ENCODE results near the gene TYW1B.
"Not testable (repeated sequence)": the region's sequence is repeated elsewhere in the genome, so short reads cannot be mapped to it uniquely, and the experiment has no call there.

TYW1B gene

DNA sequence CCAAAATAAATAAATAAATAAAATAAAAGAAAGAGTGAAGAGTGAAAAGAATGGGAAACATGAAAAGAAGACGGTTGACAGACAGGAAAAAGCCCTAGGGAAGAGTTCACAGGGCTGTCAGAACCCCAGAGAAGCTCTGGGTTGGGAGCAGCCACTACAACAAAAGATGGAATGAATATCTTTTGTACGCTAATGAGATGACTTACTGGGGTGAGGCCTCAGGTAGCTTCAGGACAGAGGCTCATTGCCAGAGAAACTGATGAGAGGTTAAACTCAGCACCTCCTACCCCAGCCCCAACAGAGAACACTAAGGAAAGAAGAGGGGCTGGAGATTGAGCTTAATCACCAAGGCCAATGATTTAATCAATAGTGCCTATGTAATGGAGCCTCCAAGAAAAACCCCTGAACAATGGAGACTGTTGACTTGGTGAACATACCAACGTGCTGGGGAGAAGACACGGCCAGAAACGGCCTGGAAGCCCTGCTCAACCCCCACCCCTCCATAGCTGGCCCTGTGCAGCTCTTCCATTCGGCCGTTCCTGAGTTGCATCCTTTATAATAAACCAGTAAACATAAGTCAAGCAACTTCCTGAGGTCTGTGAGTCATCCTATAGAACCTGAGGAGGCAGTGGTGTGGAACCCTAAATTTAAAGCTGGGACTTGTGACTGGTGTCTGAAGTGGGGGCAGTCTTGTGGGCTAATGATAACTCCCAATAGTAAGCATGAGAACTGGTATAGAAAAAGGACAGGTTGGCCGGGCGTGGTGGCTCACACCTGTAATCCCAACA, 11.4 kb downstream of the TYW1B start:
- FAIRE-seq; DNase-seq (ENCODE audit: insufficient read length, low spot score): not testable (repeated sequence)

- DNase-seq (ENCODE audit: insufficient read length, low spot score); FAIRE-seq: not testable (repeated sequence)
Observed at GRCh38 chr7:72810437-72810836, 17.6 kb downstream of the TYW1B start.

DNA sequence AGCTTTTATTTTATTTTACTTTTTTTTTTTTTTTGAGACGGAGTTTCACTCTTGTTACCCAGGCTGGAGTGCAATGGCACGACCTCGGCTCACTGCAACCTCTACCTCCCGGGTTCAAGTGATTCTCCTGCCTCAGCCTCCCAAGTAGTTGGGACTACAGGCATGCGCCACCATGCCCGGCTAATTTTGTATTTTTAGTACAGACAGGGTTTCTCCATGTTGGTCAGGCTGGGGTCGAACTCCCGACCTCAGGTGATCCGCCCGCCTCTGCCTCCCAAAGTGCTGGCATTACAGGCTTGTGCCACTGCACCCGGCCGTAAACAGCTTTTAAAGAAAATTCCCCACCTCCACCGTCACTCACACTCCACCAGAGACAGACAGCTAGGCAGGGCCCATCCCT, 19.5 kb downstream of the TYW1B start:
- DNase-seq (ENCODE audit: insufficient read length, low spot score); FAIRE-seq: not testable (repeated sequence)

- DNase-seq (ENCODE audit: insufficient read length, low spot score); FAIRE-seq: not testable (repeated sequence)
Observed at GRCh38 chr7:72806851-72807250, 21.1 kb downstream of the TYW1B start.

DNA sequence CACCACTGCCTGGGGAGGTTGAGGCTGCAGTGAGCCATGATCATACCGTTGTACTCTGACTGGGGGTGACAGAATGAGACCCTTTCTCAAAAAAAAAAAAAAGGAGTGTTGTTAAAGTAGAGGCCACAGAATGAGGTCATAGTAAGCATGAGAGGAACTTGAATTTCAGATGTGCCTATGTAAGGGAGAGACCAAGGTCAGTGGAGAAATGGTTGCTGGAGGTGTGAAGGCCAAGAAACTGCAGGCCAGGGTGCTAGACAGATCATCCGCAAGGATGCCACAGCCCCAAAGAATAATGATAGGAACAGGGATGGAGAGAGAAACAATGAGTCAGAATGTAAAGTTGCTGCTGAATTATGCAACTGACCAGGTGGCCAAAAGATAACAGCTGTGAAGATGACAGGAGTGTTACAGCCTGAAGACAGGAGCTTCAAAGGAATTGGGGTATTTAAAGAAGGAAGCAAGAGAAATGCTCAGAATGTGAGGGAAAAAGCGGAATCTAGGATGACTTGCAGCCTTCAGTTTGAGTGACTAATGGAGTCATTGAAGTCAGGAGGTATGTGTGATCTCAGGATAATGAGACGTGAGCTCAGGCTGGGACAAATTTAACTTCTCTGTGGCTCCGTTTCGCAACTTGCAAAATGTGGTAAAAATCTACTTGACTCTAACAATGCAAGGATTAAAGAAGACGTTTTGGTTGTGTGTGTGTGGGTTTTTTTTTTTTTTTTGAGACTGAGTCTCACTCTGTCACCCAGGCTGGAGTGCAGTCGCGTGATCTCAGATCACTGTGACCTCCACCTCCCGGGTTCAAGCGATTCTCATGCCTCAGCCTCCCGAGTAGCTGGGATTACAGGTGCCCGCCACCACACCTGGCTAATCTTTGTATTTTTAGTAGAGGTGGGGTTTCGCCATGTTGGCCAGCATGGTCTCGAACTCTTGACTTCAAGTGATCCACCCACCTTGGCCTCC, 22.2 kb downstream of the TYW1B start:
- FAIRE-seq: no peak
- DNase-seq (ENCODE audit: insufficient read length, low spot score): no peak

DNA sequence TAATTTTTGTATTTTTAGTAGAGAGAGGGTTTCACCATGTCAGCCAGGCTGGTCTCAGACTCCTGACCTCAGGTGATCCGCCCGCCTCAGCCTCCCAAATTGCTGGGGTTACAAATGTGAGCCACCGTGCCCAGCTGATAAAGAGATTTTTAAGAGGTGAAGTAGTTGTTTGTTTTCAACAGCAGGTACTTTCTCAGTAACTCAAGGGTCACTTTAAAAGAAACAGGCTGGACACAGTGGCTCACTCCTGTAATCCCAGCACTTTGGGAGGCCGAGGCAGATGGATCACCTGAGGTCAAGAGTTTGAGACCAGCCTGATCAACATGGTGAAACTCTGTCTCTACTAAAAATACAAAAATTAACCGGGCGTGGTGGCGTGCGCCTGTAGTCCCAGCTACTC, 24.2 kb downstream of the TYW1B start:
- not testable (repeated sequence) for FAIRE-seq; DNase-seq (ENCODE audit: insufficient read length, low spot score)

GRCh38 chr7:72801564-72801963, 26.4 kb downstream of the TYW1B start:
- not testable (repeated sequence) for DNase-seq (ENCODE audit: insufficient read length, low spot score)
- peak; percentile 31 for FAIRE-seq

- not testable (repeated sequence) for DNase-seq (ENCODE audit: insufficient read length, low spot score); FAIRE-seq
Observed at GRCh38 chr7:72795401-72795800, 32.6 kb downstream of the TYW1B start.

- FAIRE-seq: no peak
- no peak for DNase-seq (ENCODE audit: insufficient read length, low spot score)
Observed at GRCh38 chr7:72793791-72794190, 34.2 kb downstream of the TYW1B start.

- FAIRE-seq; DNase-seq (ENCODE audit: insufficient read length, low spot score): not testable (repeated sequence)
Observed at GRCh38 chr7:72790698-72791060, 37.3 kb downstream of the TYW1B start.

- DNase-seq (ENCODE audit: insufficient read length, low spot score): not testable (repeated sequence)
Observed at GRCh38 chr7:72790048-72790697, 37.8 kb downstream of the TYW1B start.

DNA sequence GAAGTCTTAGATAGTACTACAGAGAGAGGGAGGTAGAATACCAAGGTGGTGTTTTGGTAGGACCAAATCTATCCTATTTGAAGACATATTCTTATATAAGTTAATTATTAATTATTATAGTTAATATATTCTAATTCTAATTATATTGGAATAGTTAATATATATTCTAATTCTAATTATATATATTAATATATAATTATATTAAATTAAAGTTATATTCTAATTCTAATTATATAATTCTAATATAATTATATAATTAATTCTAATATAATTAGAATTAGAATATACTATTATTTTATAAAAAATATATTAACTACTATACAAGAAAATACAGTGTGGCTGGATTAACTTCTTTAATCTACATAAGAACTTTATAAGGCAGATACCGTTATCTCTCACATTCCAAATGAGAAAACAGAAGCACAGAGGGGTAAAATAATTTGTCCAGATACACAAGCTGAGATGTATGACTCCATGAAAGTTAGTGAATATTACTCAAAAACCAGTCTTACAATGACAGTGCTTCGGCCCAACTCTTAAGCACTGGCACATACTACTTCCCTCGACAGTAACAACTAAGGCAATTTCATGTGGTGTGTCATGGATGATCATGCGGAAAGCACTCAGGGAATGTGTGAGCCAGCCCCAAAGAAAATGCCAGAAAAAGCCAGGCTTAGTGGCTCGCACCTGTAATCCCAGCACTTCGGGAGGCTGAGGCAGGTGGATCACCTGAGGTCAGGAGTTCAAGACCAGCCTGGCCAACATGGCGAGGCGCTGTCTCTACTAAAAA, 42.6 kb downstream of the TYW1B start:
- FAIRE-seq (no peak), DNase-seq (ENCODE audit: insufficient read length, low spot score) (no peak)

More at GRCh38 chr7:72790048-72790697, 37.8 kb downstream of the TYW1B start:
- not testable (repeated sequence) for FAIRE-seq

GRCh38 chr7:72783601-72784370, 44.2 kb downstream of the TYW1B start:
- DNase-seq (ENCODE audit: insufficient read length, low spot score); FAIRE-seq: not testable (repeated sequence)

DNA sequence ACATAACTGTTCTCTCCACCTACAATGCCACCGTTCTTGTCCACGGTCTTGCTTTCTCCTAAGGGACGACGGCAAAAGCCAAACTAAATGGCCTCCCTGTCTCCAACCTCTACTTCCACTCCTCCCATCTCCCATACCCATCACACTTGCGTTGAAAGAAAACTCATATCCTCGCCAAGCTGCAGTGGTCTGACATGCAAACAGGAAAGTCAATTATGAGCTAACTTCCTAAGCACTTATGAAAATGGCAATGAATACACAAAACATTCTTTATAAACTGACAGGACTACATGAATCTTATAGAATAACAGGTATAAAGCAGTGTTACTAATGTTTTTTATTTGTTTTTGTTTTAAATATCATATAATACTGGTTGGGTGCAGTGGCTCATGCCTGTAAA, 46.4 kb downstream of the TYW1B start:
- DNase-seq (ENCODE audit: insufficient read length, low spot score) (no peak), FAIRE-seq (no peak)

DNA sequence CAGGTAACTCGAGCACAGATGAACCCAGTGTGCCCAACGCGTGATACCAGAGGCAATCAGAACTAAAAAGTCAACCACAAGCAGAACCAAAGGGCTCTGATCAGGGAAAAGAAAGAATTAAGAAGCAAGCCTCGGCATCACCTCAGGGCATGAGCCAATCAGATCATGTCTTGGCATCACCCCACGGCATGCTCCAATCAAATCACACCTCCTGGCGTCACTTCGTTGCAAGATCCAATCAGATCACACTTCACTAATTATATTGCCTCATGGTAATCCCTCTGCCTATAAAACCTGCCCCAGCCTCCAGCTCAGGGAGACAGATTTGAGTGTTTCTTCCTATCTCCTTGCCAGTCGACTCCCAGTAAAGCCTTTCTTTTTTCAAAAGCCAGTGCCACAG, 46.8 kb downstream of the TYW1B start:
- DNase-seq (ENCODE audit: insufficient read length, low spot score) (no peak), FAIRE-seq (no peak)

DNA sequence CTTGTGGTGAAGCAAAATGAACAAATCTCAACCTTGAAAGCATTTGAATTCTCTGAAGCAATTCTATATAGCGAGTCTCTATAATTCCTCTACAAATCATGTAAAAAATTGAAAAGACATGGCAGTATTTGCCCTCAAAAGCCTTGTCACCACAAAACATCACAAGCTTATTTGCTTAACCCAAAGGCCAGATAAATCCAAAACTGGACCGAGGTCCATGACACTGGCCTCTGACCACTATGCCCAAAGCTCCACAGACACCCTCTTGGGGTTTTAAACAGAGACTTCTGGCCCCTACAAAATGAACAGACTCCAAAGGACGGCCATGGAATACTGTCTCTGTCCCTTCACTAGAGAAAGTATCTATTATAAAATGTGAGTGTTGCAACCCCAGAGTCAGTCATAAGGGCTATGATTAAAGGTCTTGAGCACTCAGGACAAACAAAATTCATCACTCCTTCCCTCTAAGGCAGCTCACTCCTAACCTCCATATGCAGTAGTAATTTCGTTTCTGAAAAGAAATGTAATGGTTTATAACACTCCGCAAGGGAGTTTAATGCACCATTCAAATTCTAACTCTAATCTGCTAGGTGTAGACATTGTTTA, 47.6 kb downstream of the TYW1B start:
- DNase-seq (ENCODE audit: insufficient read length, low spot score); FAIRE-seq: not testable (repeated sequence)

DNA sequence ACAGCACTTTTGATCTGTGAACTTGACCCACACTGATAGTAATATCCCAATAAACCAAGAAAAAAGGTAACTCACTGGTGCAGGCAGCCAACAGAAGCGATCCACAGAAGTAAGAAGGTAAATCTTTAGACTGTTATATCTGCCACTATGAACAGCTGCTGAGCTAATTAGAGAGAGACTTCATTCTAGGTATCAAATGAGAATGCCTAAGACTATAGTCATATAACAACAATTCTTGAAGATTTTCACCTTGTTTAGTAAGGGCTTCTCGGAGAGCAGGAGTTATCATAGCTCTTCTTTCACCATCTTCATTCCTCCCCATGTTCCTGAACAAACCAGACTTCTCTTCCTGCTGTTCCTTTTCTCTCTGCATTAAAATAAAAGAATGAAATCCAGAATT, 50.8 kb downstream of the TYW1B start:
- not testable (repeated sequence) for FAIRE-seq; DNase-seq (ENCODE audit: insufficient read length, low spot score)

DNA sequence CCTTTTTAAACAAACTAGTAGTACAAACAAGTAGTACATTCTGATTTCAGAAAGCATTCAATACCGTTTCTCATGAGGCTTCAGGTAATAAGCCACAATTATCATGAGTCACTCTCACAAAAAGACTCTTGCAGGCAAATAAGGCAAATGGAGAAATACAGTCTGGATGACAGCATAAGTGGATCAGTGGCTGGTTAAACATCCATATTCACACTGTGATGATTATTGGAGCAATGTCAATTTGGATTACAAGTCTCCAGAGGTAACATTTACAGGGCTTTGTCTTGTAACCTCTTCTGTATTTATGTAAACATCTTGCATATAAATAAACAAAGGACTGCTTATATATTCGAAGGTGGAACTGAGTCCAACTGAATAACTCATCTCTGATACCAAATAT, 55.4 kb downstream of the TYW1B start:
- FAIRE-seq; DNase-seq (ENCODE audit: insufficient read length, low spot score): not testable (repeated sequence)

DNA sequence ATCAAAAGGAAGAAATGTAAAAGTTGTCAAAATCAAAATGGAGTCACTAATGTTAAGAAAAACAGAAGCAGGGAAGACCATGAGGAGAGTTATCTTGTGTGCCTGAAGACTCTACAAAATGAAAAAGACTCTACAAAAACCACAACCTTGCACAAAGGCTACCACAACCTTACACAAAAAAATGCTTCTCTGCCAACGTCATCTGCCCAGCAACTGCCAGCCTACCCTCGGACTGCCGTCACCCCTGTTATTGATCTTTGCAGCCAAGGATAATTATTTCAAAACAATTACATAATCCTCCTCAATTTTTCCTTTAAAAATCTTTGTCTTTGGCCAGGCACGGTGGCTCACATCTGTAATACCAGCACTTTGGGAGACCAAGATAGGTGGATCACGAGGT, 61.0 kb downstream of the TYW1B start:
- not testable (repeated sequence) for FAIRE-seq; DNase-seq (ENCODE audit: insufficient read length, low spot score)
